Endodermal cell (in vitro differentiated cells): ENCODE results near the gene ARL15. TPM values are rescaled to one million over a fixed set of nuclear protein-coding genes. Genes with fewer than 3 reads are reported as not detected.

ENCODE experiments used
- DNase-seq: peaks from one replicate; pipeline ENCODE4 v3.0.0-alpha.2; 2017
- H3K27ac ChIP-seq: 2 replicates; pipeline ENCODE4 v1.5.1; 2013; ENCODE audit warnings: mild to moderate bottlenecking, low read depth, low read length, moderate library complexity
- H3K27me3 ChIP-seq: 2 replicates; pipeline ENCODE4 v1.6.1; 2013; ENCODE audit warnings: mild to moderate bottlenecking, low read length, moderate library complexity; ENCODE audit not compliant: insufficient read depth, control insufficient read depth, poor library complexity, severe bottlenecking
- H3K36me3 ChIP-seq: 2 replicates; pipeline ENCODE4 v1.7.0; 2013; ENCODE audit warnings: mild to moderate bottlenecking, low read length, moderate library complexity; ENCODE audit not compliant: control insufficient read depth, insufficient read depth
- H3K4me1 ChIP-seq: one replicate; pipeline ENCODE4 v1.7.0; 2013; ENCODE audit warnings: low read length; ENCODE audit not compliant: control insufficient read depth, insufficient read depth
- H3K4me3 ChIP-seq: 2 replicates; pipeline ENCODE4 v1.5.1; 2013; ENCODE audit warnings: mild to moderate bottlenecking, low read length, moderate library complexity
- H3K9ac ChIP-seq: 2 replicates; pipeline ENCODE4 v1.6.1; 2013; ENCODE audit warnings: mild to moderate bottlenecking, low read length, moderate library complexity; ENCODE audit not compliant: poor library complexity, severe bottlenecking; ENCODE audit errors: extremely low read depth
- H3K9me3 ChIP-seq: 2 replicates; pipeline ENCODE4 v1.6.1; 2013; ENCODE audit warnings: mild to moderate bottlenecking, low read length, moderate library complexity; ENCODE audit not compliant: control insufficient read depth
- H3K27ac Mint-ChIP-seq: 2 replicates; pipeline ENCODE4 v1.8.0; 2020; ENCODE audit warnings: mixed read lengths
- H3K27me3 Mint-ChIP-seq: 2 replicates; pipeline ENCODE4 v1.8.0; 2021; ENCODE audit warnings: mild to moderate bottlenecking, mixed read lengths; ENCODE audit not compliant: insufficient read depth
- H3K36me3 Mint-ChIP-seq: 2 replicates; pipeline ENCODE4 v1.8.0; 2020; ENCODE audit warnings: low read depth, mixed read lengths
- H3K4me1 Mint-ChIP-seq: 2 replicates; pipeline ENCODE4 v1.8.0; 2020; ENCODE audit warnings: mixed read lengths
- H3K4me3 Mint-ChIP-seq: 2 replicates; pipeline ENCODE4 v1.8.0; 2020; ENCODE audit warnings: mild to moderate bottlenecking, moderate library complexity, mixed read lengths
- H3K9me3 Mint-ChIP-seq: 2 replicates; pipeline ENCODE4 v1.8.0; 2020; ENCODE audit warnings: mild to moderate bottlenecking, mixed read lengths
- CTCF ChIP-seq: fragments of 200-600 bp; sonication (generic); conservative IDR thresholded peaks from 2 replicates; pipeline ENCODE4 v1.5.0; 2021; ENCODE audit warnings: antibody characterized with exemption, mild to moderate bottlenecking
- WGBS, 2 experiments: methylation state at CpG; one replicate each; pipeline versions ENCODE4 v1.1.5 to v1.1.7; 2013; ENCODE audit warnings: missing lambda C conversion rate in 2 of 2, mixed read lengths in 1 of 2; ENCODE audit not compliant: insufficient coverage in 1 of 2, insufficient read length in 1 of 2; 5-methylcytosine and 5-hydroxymethylcytosine counted together
- total RNA-seq, 2 donors: library from RNA; stranded (reverse); fragmentation: NEBNext Ultra II Directional in 1 of 2; extraction: Animal tissue kit (Norgen Biotek cat#: 25700) in 1 of 2; gene quantifications; 2 replicates in 1 of 2; 3 replicates in 1 of 2; pipeline ENCODE4 v1.2.1, GENCODE V29; 2021

Gene ARL15
- total RNA-seq, 2 donors from 2014 or later = 23.3 to 24.0 TPM

DNA sequence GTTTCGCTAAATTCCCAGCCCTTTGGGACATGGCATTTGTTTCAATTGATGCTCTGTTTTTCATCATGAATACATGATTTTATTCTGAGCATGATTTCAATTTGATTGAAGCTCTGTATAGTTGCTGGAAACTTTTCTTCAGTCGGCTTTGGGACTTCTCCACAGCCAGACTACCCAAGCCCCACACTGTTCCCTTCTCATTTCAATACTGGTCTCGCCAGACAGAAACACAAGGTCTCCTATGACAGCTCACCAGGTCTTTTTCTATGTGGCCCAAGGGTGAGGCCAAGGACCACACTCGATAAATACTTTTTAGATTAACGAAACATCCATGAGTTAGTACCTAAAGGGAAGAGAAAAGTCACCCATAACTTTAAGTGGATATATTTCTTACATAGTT is 132.2 kb downstream of the ARL15 start:
- Mint-ChIP-seq H3K36me3 (no peaks in the 10 kb centered on the region), H3K4me3 (no peak overlapping the region), H3K9me3 (peaks cover 5% of the 10 kb centered on the region), H3K27me3 (no peaks in the 10 kb centered on the region), H3K27ac (no peak overlapping the region), H3K4me1 (peaks cover 35% of the 10 kb centered on the region)
- Histone ChIP-seq H3K27me3 (no peaks in the 10 kb centered on the region), H3K9ac (no peak overlapping the region), H3K27ac (peak overlapping the region; percentile 98), H3K4me1 (peaks cover 10% of the 10 kb centered on the region), H3K36me3 (no peaks in the 10 kb centered on the region), H3K9me3 (no peaks in the 10 kb centered on the region), H3K4me3 (no peak overlapping the region)
- 98% methylated on average over 5 of the region's 5 CpGs; no CpG with 5 or more reads in 1 of the 2 experiments for WGBS, 2 experiments
- no peak for TF ChIP-seq CTCF
- DNase-seq = no peak

GRCh38 chr5:54177058-54177457 is 133.3 kb downstream of the ARL15 start:
- Histone ChIP-seq H3K4me3 (no peak overlapping the region), H3K9me3 (no peaks in the 10 kb centered on the region), H3K27me3 (no peaks in the 10 kb centered on the region), H3K27ac (peak overlapping the region; percentile 98), H3K4me1 (peaks cover 10% of the 10 kb centered on the region), H3K9ac (no peak overlapping the region), H3K36me3 (no peaks in the 10 kb centered on the region)
- no peak for DNase-seq
- Mint-ChIP-seq H3K36me3 (no peaks in the 10 kb centered on the region), H3K4me1 (peaks cover 35% of the 10 kb centered on the region), H3K27me3 (no peaks in the 10 kb centered on the region), H3K4me3 (no peak overlapping the region), H3K9me3 (peaks cover 5% of the 10 kb centered on the region), H3K27ac (peak overlapping the region; percentile 42)
- WGBS, 2 experiments = 86% methylated on average over 2 of the region's 2 CpGs; no CpG with 5 or more reads in 1 of the 2 experiments
- TF ChIP-seq CTCF = no peak

DNA sequence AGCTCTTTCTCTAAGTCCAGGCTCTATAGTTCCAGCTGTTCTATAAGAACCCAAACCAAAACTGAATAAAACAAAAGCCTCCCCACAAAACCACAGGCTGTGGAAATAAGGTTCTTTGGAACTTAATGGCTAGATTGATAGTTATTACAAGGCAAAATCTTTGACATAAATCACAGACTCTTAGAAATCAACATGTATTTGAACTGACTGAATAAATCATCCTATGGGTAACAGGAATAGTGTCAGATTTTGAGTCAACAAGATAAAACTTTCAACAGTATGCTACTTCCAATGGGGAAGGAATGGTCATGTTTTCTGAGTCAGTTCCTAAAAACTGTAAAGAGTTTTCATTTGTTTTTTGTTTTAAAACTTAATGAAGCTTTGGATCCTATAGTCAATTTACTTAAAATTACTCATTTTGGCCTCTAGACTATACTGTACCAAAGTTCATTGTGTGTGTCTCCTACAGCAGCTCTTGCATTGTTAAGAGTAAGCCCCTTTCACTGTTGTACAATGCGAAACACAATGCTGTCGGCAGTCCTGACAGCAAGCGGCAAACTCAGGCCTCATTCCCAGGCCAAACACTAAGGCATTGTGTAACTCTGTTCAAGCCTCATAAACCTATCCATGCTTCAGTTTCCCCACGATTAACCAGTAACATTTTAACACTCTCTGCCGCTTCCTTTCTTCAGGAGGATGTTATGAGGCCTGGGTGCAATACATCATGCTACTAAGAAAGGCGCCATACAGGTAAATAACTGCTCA is 134.1 kb downstream of the ARL15 start:
- H3K9ac ChIP-seq = no peak overlapping the region
- H3K4me1 ChIP-seq = peaks cover 10% of the 10 kb centered on the region
- H3K9me3 Mint-ChIP-seq = peaks cover under 1% of the 10 kb centered on the region
- peak overlapping the region; percentile 42 for H3K27ac Mint-ChIP-seq
- TF ChIP-seq CTCF = no peak
- peaks cover 31% of the 10 kb centered on the region for H3K4me1 Mint-ChIP-seq
- no peaks in the 10 kb centered on the region for H3K36me3 ChIP-seq
- 71 to 89% methylated on average over 6 of the region's 6 CpGs for WGBS, 2 experiments
- no peak for DNase-seq
- H3K27me3 ChIP-seq = no peaks in the 10 kb centered on the region
- peak overlapping the region; percentile 98 for H3K27ac ChIP-seq
- no peak overlapping the region for H3K4me3 ChIP-seq
- H3K27me3 Mint-ChIP-seq = no peaks in the 10 kb centered on the region
- H3K4me3 Mint-ChIP-seq = no peak overlapping the region
- H3K36me3 Mint-ChIP-seq = no peaks in the 10 kb centered on the region
- H3K9me3 ChIP-seq = no peaks in the 10 kb centered on the region
